Measurements from ENCODE around the gene RAP1GAP.

Gene RAP1GAP

DNA sequence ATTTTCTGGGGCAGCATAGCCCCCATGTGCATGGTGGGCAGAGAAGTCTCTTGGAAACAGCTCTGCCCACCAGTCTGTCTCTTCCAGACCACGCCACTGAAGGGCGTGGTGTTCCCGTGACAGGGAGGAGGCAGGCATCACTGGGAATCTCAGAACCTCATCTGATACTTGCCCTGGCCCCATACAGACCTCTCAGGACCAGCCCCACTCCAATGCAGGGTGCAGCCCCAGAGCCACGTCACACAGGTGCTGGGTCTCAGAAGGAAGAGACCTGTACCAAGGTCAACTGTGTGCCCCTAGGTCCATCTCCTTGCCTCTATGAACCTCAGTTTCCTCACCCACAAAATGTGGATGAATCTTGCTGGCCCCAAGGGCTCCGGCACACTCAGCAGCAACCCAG lies 7.3 kb downstream of the RAP1GAP start:
- DNase-seq, result peak; percentile 61

DNA sequence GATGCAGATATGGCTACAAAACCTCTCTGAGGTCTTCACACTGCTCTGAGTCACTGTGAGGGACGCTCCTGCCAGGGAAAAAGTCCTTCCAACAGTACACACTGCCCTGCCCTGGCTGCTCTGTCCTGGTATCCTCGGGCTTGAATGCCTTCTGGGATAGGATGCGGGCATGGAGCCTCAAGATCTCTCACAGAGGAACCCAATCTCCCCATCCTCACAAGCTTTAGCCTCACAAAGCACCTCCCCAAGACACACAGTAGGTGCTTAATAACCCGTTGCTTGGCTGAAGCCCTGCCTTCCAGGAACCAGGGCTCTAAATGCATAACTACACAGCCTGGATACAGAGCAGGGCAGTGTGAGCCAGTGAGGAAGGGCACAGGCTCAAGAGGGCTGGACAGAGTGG lies 9.2 kb downstream of the RAP1GAP start:
- no peak for DNase-seq

DNA sequence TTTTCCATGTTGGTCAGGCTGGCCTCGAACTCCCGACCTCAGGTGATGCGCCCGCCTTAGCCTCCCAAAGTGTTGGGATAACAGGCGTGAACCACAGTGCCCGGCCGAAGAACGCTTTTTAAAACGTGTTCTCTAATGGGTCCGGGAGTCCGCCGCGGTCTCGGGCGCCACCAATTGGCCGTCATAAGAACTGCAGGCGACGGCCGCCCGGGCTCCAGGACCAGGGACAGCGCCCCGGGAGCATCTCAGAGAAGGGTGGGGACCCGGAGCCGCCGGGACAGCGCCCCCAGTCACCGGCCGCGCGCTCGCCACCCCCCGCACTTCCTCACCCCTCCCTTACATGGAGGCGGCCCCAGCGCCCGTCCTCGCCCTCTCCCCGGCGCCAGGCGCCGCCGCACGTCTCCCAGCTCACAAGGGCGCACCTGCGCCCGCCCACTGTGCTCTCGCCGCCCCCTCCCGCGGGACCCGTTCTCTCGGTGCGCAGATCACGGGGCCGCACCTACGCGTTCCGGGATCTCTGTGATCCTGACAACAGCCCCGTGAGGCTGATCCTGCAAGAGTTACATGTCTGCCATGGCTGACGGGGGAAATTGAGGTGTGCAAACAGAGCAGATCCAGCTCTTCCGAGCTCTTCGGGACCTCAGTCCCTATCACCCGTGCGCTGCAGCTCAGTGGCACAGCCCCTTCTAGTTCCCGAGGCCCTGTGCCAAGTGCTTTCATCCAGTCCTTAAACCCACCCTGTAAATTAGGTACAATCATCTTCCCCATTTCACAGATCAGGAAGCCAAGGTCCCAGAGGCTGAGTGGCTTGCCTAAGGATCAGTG lies 9.8 kb downstream of the RAP1GAP start:
- DNase-seq, result peak; percentile 78

DNA sequence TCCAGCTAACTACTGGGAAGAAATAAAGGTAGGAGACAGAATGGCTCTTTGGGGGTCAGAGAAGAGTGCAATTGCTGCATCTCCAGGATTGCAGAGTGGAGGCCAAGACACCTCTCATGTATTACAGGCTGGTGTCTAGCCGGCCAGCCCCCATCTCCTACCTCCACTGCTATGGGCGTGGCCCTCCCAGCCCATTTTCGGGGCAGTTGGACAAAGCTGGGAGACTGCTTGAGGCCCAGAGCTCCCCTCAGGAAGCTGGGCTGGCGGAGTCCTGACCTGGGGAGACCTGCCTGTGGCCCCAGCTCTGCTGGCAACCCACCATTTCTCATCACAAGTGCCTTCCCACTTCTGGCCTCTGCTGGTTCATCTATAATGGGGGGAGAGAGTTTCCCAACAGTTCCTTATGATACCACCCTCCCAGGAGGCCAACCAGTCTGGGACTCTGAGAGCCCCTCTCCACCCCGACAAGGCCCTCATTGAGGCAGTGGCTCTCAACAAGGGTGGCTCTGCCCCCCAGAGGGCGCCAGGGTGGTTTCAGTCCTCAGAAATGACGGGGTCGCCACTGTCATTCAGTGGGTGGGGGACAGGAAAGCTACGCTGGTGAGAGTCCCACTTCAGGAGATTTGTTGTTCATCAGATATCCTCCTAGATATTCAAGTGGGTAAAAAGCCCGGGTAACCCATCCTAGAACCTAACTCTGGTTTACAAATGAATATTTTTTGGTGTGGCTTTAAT lies 11.5 kb downstream of the RAP1GAP start:
- no peak for DNase-seq

DNA sequence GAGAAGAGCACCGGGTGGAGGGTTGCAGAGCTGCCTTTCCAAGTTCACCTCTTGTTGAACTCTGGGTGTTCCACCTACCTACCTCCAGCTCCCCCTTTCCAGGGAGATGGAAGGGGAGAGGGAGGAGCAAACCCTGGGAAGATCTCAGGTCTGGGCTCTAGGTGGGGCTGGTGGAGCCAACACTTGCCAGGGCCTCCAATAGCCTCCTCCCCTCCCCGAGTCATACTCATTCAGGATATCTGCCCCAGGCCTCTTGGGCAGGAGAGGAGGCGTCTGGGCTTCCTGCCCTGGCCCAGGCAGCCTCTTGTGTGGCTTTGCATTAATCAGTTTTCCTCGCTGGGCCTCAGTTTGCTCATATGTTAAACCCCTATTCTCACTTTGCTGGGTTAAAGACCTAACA lies 13.4 kb downstream of the RAP1GAP start:
- DNase-seq, result no peak

DNA sequence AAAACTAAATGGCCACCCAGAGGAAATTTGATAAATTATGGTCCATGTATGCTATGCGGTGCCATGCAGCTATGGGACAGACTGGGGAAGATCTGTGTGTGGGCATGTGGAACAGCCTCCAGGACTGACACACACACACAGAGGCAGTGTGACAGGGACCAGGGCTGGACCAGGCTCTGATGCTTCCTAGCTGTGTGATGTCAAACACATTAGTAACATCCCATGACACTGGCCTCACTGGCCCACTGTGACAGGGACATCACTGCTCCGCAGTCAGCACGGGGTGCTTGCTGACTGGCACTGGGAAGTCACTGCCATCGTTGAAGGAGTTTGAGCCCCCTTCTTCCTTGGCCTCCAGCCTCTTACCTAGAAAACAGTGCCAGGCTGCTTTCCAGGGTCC lies 13.9 kb downstream of the RAP1GAP start:
- no peak for DNase-seq

DNA sequence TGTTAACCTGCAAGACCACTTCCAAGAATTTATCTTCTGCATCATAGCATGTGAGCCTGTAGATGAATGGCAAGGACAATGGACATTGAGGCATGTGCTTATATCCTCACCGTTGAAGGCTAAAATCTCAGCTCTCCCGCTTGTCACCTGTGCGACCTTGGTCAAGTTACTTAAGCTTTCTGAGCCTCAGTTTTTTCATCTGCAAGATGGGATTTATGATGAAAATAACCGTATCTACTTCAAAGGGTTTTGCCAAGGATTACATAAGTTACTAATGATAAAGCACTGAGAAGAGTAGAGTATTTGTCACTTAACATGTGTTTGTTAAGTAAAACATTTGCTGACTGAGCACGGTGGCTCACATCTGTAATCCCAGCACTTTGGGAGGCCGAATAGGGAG lies 14.9 kb downstream of the RAP1GAP start:
- no peak for DNase-seq

DNA sequence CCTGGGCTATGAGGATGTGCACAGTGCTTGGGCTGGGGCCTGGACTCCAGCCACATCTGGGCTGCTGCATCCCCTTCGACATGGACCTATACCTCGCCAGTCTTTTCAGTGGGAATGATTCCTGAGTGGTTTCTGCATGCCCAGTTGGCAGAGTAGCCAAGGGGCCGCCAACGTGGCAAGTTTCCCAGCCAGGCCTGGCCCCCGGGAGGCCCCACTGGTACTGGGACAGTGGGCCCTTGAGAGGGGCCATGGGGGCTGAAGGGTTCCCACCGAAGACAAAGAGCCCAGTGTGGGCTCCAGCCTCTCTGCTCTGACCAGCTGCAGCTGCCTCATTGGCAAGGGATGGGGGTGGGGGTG lies 15.4 kb downstream of the RAP1GAP start:
- DNase-seq, result no peak

DNA sequence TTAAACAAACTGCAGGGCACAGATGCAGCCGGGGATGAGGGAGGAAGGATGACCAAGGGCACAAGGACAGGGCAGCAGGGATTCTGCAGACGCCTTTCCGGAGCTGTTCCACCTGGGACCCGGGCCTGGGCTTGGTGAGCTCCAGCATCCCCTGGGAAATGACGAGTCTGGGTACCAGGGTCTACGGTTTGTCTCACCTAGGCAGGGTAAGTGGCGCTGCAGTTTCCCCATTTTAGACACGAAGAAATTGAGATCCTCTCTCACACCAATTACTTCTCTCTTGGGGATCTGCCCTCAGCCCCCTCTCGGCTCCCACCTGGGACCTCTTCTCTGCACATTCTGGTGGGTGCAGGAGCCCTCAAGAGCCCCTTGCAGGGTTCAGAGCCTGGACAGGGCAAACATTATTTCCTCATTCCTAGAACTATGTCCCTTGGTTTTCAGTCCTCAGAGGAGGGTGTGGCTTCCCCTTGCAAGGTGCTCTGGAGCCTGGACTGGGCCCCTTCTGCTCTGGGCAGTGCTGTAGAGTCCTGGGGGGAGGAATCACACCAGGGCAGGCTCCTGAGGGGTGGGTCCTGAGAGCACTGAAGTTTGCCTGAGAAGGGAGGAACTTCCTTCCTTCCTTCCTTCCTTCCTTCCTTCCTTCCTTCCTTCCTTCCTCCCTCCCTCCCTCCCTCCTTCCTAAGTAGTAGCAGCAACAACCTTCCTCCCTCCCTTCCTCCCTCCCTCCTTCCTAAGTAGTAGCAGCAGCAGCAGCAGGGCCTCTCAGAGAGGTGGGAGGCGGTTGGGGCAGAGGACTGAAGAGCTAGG lies 16.0 kb downstream of the RAP1GAP start:
- DNase-seq, result no peak

DNA sequence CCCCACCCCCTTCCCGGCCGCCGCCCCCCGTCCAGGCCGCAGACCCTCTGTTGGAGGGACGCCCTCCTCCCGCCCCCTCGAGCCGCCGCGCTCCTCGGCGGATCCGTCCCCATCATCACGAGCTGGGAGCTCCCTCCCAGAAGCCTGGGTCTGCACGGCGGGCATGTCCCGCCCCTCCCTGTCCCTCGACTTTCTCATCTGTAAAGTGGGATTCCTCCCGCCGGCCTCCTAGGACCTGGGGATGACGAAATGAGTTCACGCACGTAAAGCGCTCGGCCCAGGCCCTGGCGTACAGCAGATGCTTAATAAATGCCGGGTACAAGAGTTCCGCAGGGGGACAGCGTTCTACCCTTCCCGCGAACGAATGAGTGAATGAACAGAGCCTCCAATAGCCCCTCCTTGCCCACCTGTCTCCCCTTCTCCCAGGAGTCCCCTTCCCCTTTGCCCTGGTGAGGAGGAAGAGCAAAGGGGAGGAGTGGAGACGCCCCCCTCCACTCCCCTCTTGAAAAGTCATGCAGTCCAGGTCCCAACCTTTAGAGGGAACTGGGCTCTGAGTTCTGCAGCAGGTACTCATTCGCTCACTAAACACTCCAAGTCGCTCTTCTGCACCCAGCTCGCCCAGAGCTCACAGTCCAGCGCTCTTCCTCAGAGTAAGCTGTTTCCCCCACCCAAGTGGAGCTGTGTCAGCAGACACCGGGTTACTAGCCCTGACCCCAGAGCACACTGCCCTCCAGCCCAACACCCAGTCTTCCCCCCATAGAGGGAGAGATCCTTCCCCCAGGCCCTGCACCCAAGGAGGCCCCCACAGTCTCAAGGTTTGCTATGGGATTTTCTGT lies 16.8 kb downstream of the RAP1GAP start:
- DNase-seq, result no peak

DNA sequence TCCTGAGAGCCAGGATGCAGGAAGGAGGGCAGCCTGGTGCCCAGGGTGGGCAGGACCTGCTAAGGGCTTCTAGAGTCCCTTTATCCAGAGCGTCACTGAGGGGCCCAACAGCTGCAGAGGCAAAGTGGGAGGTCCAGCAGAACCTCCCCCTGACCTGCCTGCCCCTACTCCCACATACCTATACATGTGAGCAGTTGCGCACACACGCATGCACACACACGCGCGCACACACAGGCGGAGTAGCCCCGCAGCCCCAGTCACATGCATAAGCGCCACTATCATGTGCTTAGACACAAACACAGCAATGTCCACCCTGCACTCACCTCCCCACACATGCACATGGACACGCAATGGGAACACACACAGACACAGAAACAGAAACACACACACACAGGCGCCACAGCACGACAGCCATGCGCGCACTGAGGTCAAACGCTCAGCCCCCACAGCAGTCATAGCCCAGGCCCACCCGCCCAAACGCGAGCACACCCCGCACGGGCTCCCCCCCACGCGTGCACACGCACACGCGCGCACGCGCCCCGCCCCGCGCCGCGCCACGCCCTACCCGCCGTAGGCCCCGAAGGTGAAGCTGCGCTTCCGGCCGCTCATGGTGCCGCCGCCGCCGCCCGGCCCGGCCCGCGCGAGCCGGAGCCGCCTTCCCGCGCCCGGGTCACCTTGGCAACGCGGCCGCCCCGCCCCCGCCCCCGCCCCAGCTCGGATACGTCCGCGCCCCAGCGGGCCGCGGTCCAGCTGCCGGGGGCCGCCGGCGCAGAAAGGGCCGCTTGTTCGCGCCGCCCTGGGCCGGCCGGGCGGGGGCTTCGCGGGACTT lies 17.7 kb downstream of the RAP1GAP start:
- DNase-seq, result peak; percentile 57

DNA sequence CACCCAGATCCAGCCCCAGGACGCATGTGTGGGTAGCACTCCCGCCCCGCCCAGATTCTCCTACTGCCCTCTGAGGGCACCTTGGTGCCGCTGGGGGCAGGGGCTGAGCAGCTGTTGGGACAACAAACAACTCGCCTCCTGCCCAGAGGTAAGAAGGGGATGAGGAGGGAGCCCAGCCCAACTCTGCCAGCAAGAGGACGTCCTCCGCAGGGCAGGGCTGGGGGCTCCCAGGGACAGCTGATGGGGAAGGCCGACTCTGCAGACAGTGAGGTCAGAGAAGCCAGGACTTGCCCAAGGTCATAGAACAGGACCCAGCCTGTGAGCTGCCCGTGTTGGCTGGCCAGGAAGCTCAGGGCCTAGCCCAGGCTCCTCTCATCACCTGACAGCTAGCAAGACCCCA lies 18.8 kb downstream of the RAP1GAP start:
- DNase-seq, result no peak

DNA sequence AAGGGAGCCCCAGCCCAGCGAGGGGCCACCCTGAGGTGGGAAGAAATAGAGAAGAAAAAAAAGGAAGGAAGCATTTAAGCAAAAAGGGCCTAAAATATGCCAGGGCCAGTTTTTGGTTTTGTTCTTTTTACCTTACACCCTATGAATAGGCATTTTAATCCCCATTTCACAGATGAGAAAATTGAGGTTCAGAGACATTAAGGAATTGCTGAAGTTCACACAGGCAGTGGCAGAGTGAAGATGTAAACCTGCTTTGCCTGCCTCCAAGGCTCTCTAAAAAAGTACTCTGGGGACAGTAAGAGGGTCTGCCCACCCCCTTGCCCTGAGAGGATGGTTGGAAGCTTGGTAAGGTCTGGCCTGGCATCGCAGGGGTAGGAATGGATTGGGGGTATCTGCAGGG lies 19.8 kb downstream of the RAP1GAP start:
- no peak for DNase-seq

DNA sequence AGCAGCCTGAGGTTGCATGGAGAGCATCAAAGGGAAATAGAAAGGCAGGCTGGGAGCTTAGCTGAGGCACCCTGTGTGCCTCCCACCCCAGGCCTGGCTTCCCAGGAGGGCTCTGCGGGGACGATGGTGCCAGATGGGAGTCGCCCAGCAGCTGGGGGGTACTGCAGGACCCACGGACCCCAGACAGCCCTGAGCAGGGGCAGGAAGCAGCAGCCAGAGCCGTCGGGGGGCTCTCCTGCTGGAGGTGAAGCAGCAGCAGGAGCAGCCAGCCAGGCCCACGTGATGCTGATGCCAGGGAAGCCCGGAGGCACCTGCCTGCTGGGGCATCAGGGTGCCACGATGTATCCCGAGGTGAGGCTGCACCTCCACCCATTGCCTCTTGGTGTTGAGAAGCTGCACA lies 20.4 kb downstream of the RAP1GAP start:
- no peak for DNase-seq

DNA sequence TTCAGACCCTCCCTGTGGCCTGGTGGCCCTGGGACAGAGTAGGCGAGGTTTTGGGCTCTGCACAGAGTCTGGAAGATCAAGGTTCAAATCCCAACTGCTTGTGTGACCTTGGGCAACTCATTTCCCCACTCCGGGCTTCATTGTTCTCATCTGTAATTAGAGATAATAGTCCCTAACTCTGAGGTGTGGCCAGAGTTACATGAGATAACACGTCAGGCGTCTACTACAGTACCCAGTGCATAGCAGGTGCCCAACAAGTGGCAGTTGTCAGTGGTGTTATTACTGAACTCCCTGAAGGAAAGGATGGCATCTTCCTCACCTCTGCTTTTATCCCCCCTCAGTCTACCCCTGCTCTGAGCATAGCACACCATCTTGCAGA lies 20.8 kb downstream of the RAP1GAP start:
- DNase-seq, result no peak

DNA sequence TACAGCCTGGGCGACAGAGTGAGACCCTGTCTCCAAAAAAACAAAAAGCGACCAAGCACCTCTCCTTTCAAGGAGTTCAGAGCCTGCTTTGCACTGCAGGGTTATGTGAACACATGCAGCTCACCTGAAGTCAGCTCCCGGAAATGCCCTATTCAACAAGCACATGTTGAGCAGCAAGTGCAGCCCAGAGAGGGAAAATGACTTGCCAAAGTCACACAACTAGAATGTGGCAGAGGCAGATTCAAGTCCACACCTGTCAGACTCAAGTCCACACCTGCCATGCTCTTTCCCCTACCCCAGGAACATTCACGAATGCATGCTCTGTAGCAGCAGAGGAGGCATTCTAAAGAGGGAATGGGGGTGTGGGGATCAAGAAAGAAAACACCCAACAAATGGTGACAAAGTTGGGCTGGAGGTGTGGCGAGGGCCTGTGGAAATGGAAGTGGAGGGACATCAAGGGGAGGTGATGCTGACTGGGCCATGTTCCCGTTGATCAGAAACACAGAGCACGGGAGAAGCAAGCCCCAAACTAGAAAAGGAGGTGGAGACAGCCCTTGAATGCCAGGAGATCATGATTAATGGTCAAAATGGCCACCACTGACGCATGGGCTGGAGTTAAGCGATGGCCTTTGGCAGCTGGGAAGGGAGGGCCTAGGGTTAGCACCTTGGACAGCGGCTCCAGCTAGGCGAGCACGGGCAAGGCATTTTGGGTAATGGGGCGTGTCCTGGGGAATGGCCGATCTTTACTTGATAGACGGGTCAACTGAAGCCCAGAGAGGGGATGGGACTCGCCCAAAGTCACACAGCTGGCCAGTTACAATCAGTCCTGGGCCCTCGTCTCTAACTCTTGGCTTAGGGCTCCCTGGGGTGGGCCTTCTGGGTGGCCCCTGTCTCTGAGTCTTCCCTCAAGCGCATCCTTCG lies 21.5 kb downstream of the RAP1GAP start:
- DNase-seq, result no peak

DNA sequence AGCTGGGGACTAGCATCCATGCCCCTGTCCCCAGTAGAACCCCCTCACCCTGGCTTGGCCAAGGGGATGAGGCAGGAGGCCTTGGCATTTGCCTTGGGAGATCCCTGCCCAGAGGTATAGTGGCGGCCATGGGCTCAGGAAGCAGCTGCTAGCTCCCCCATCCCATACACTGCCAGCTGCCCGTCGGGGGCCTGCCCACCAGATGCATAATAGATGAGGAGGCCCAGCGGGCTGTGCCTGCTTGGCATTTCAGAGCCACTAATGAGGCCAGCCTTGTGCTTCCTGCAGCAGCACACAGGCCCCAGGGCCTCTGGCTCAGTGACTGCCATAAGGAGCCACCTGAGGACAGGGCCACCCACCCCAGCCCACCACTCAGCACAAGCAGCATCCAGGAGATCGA lies 23.6 kb downstream of the RAP1GAP start:
- DNase-seq, result no peak

DNA sequence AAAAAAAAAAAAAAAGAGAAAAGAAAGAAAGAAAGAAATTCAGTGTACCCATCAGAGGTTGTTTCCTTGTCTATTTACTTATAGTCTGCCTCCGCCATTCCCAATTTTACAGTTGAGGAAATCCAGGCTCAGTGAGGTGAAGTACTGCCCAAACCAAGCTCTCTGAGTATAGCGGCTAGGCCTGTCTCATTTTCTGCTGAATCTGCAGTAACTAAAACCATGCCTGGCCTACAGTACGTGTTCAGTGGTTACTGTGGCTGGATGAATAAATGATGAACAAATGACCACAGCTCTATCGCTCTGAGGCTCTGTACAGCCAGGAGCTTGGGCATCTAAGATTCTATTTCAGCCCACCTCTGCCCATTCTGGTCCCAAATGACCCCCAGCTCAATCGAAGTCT lies 24.3 kb downstream of the RAP1GAP start:
- no peak for DNase-seq

DNA sequence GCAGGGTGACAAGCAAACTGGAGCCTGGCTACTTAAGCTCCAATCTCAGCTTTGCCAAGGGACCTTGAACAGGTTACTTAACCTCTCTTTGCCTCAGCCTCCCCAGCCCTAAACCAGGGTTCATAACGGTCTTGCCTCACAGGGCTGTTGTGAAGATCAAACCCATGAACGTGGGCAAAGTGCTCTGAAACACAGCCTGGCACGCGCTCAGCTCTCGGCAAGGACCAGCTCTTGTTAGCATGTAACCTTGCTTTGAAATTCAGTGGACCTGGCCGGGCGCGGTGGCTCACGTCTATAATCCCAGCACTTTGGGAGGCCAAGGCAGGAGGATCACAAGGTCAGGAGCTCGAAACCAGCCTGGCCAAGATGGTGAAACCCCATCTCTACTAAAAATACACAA lies 24.8 kb downstream of the RAP1GAP start:
- no peak for DNase-seq

DNA sequence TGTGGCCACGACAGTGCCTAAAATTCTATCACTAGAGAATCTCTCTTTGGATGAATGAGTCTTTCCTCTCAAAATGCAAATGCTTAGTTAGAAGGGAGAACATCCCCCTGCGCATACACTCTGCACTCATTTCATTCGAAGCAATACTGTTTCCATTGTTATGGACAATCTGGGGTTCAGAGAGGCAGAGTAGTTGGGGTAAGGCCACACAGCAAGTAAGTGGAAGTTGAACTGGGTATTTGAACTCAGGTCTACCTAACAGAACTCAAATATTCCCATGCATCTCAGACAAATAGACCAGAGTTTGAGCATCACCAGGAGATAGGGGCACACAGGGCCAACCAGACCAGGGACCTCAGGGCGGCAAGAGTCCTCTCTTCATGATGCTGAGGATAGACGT lies 25.5 kb downstream of the RAP1GAP start:
- DNase-seq, result no peak
